ENCODE data around the gene TMEM163.

The TMEM163 gene

DNA sequence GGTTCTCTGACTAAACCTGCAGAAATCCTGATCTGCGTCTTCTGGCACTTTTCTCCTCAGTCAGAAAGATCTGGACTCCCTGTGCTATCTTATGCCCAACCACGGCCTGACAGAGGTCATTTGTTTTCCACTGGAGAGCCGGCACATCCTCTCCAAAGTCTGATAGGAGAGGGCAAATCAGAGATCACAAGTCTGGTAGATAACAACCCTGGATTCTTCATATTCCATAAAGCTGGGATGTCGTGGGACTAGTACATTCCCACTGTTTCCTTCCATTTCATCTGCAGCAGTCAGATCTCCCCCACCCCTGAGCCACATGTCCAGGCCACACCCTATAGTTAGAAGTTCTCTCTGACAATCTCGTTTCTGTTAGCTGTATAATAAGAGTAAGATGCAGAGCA is 308.0 kb downstream of the TMEM163 start:
- DNase-seq (ENCODE audit: low read depth in 2 of 2) = no peak

DNA sequence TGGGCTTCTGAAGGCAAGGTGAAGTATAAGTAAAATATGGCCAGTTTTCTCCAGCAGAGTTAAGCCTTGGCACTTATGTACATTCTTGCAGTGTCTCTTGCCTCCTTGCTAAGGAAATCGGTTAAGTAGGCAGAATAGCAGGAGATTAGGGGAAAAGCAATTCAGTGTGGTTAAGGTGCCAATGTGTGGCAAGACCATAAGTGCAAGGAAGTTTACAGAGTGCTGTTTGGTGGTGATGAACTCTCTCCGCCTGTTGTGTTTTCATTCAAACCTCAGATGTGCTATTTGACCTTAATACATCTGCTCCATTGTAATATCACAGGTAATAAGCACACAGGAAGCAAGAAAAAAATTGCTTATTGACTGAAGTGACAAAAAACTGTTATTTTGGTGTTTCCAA is 308.8 kb downstream of the TMEM163 start:
- DNase-seq (ENCODE audit: low read depth in 2 of 2) = no peak

DNA sequence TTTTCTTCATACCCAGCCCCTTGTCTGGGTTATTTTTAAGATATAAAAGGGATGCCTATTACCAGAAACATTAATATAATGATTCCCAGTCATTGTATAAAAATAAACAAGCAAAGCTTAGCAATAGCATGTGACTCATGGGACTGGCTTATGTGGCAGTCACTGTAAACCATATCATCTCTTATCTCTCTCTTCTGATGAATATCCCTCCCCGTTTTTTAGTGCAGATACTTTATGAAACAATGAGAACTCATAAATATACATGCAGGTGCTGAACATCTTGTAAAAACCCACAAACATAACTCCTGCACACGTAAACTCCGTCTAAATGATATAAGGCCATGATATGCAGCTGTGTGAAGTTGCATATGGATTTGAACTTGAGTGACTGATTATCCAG is 310.0 kb downstream of the TMEM163 start:
- no peak for DNase-seq (ENCODE audit: low read depth in 2 of 2)

DNA sequence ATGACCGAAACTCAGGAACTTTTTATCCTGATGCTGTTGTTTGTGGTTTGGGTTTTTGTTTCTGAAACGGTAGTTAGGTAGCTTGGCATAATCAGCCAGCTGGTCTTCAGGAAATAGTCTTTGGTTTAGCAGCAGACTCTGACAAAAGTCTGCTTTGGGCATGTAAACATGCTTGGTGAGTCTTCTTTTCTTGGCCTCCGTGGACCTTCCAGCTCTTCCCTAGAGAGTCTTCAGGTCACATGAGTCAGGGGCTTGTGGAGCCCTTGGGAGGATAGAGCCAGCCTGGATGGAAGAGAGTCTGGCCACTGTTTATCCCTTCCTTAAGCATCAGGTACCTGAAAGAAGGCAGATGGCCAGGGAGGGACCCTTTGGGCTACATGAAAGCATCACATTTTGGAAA is 310.4 kb downstream of the TMEM163 start:
- no peak for DNase-seq (ENCODE audit: low read depth in 2 of 2)

DNA sequence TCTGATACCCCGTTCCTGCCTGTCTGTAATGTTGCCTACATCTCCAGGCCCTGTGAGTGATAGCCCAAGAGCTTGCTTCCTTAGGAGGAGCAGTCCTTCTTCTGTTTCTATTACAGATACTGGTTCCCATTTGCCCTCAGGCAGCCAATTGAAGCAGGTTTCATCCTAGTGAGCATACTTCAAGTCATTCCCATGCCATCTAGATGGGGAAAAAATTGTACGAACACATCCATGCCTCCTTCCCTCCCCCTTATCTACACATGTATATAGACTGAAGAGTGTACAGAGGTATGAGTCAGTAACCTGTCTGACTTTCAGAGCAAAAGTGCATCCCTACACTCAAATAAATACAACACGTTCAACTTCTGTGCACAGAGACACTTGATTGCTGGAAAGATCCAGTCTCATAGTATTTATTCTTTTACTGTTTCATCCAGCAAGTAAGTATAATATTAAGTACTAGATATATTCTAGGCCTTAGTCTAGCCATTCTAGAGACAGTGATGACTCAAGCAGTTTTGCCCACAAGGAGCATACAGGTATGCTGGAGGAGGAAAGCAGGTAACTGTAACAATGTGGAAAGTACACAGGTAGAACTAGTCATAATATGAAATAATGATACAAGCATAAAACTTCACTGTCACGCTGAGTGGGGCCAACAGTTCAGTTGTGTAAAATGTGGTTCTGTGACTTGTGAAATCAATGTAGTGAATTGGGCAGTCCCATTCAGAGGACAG is 311.5 kb downstream of the TMEM163 start:
- DNase-seq (ENCODE audit: low read depth in 2 of 2) = no peak

DNA sequence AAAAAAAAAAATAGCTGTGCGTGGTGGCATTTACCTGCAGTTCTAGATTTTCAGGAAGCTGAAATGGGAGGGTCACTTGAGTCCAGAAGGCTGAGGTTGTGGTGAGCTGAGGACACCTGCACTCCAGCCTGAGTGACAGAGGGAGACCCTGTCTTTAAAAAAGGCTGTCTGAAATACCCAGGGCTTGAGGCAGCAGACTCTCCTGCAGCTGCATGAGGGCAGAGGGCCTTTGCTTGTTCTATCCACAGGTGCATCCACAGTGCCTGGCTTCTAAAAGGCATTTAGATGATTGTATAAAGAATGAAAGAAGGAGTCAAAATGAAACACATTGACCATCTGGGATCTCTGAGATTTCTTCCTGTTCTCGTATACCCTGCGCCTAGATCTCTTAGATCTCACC is 312.1 kb downstream of the TMEM163 start:
- no peak for DNase-seq (ENCODE audit: low read depth in 2 of 2)

DNA sequence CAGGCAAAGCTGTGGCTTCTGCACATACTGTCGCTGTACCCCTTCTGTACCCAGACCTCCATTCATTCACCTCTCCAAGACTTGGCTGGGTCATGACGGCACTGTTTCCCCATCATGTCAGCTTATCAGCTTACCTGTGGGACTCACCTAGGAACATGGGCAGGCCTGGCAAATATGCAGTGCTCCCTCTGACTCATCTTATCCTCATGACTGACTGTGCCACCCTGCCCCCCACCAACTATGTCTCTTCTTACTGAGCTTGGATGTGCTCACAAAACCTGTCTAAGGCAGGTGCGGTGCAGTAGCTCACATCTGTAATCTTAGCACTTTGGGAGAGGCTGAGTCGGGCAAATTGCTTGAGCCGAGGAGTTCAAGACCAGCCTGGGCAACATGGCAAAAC is 312.5 kb downstream of the TMEM163 start:
- no peak for DNase-seq (ENCODE audit: low read depth in 2 of 2)
